ENCODE data around the gene KAZN. TPM values are rescaled to one million over a fixed set of nuclear protein-coding genes. Genes with fewer than 3 reads are reported as not detected.

Gene KAZN
- total RNA-seq, 1 donor from 2014 or later: 9.4 TPM

DNA sequence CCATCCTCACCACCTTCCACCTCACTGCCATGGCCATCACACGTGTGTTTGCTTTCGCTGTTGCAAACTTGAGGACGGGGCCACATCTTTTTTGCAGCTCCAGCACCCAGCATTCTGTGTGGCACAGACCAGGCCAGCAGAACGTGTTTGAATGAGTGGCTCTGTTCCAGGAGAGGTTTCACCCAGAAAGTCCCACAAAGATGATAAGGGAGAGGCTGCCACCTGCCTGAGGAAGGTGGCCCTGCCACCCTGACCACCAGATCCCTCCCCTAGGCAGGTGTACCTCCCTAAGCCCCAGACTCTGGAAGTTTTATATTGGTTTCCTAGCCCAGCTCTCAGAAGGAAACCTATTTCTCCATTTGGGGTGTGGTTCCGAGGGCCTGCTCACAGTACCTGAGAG is 252.1 kb downstream of the KAZN start:
- H3K36me3 Mint-ChIP-seq (ENCODE audit: low read depth, unreplicated experiment): peaks cover 4% of the 10 kb centered on the region
- H2AFZ ChIP-seq (ENCODE audit: low read depth, low read length): no peak overlapping the region
- H3K4me1 Mint-ChIP-seq (ENCODE audit: low read depth, unreplicated experiment): peaks cover 6% of the 10 kb centered on the region
- peaks cover 35% of the 10 kb centered on the region for H3K27me3 Mint-ChIP-seq (ENCODE audit: low read depth, unreplicated experiment)
- no peak overlapping the region for H3K27ac Mint-ChIP-seq (ENCODE audit: unreplicated experiment)
- no peak overlapping the region for H3K27ac ChIP-seq (ENCODE audit: low read depth, low read length)
- H3K9ac ChIP-seq (ENCODE audit: low read length): no peak overlapping the region
- FAIRE-seq: no peak
- H3K4me3 ChIP-seq (ENCODE audit: insufficient read depth, low read depth, low read length): no peak overlapping the region
- H4K20me1 ChIP-seq (ENCODE audit: insufficient read depth, low read length): no peaks in the 10 kb centered on the region
- H3K4me2 ChIP-seq (ENCODE audit: low read length): no peak overlapping the region
- H3K27me3 ChIP-seq (ENCODE audit: insufficient read depth, low read length): no peaks in the 10 kb centered on the region
- no peaks in the 10 kb centered on the region for H3K9me3 ChIP-seq (ENCODE audit: insufficient read depth, low read depth, low read length)
- no peak overlapping the region for H3K4me3 Mint-ChIP-seq (ENCODE audit: unreplicated experiment)
- no peaks in the 10 kb centered on the region for H3K9me3 Mint-ChIP-seq (ENCODE audit: unreplicated experiment)
- H3K79me2 ChIP-seq (ENCODE audit: insufficient read depth, low read length): no peaks in the 10 kb centered on the region
- no peak for TF ChIP-seq EZH2 (IDR thresholded peaks at IDR 0.05; ENCODE audit: insufficient read depth, low read length)
- TF ChIP-seq, protein P1, sequence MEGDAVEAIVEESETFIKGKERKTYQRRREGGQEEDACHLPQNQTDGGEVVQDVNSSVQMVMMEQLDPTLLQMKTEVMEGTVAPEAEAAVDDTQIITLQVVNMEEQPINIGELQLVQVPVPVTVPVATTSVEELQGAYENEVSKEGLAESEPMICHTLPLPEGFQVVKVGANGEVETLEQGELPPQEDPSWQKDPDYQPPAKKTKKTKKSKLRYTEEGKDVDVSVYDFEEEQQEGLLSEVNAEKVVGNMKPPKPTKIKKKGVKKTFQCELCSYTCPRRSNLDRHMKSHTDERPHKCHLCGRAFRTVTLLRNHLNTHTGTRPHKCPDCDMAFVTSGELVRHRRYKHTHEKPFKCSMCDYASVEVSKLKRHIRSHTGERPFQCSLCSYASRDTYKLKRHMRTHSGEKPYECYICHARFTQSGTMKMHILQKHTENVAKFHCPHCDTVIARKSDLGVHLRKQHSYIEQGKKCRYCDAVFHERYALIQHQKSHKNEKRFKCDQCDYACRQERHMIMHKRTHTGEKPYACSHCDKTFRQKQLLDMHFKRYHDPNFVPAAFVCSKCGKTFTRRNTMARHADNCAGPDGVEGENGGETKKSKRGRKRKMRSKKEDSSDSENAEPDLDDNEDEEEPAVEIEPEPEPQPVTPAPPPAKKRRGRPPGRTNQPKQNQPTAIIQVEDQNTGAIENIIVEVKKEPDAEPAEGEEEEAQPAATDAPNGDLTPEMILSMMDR (IDR thresholded peaks at IDR 0.05; ENCODE audit: insufficient read depth, low read depth, low read length): no peak
- no peak for DNase-seq (ENCODE audit: low read depth)
- no peaks in the 10 kb centered on the region for H3K4me1 ChIP-seq (ENCODE audit: insufficient read depth, low read length)
- H3K36me3 ChIP-seq (ENCODE audit: insufficient read depth, low read length): no peaks in the 10 kb centered on the region

DNA sequence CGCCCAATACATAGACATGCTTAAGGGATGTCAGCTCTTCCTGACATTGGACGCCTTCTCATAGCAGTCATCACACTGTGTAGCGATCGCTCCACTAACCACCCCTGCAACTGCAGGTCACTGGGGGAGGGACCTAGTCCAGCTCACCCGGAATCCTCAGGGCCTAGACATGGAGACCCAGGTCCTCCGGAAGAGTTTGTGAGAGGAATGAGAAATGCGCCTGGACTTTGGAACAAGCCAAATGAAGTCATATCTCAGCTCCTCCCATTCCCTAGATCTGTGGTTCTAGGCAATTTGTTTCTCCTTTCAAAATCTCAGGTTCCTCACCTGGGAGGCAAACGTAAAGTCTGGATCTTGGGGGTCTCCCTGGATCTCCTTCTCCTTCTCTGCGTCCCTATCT is 253.3 kb downstream of the KAZN start:
- Histone ChIP-seq H3K36me3 (ENCODE audit: insufficient read depth, low read length) (no peaks in the 10 kb centered on the region), H2AFZ (ENCODE audit: low read depth, low read length) (no peak overlapping the region), H3K9me3 (ENCODE audit: insufficient read depth, low read depth, low read length) (no peaks in the 10 kb centered on the region), H3K27me3 (ENCODE audit: insufficient read depth, low read length) (peaks cover 4% of the 10 kb centered on the region), H3K4me2 (ENCODE audit: low read length) (no peak overlapping the region), H3K4me1 (ENCODE audit: insufficient read depth, low read length) (no peaks in the 10 kb centered on the region), H3K9ac (ENCODE audit: low read length) (no peak overlapping the region), H3K79me2 (ENCODE audit: insufficient read depth, low read length) (no peaks in the 10 kb centered on the region), H4K20me1 (ENCODE audit: insufficient read depth, low read length) (no peaks in the 10 kb centered on the region), H3K4me3 (ENCODE audit: insufficient read depth, low read depth, low read length) (no peak overlapping the region), H3K27ac (ENCODE audit: low read depth, low read length) (no peak overlapping the region)
- Mint-ChIP-seq H3K27me3 (ENCODE audit: low read depth, unreplicated experiment) (peaks cover 42% of the 10 kb centered on the region), H3K4me3 (ENCODE audit: unreplicated experiment) (no peak overlapping the region), H3K4me1 (ENCODE audit: low read depth, unreplicated experiment) (peaks cover 6% of the 10 kb centered on the region), H3K27ac (ENCODE audit: unreplicated experiment) (no peak overlapping the region), H3K36me3 (ENCODE audit: low read depth, unreplicated experiment) (peaks cover 4% of the 10 kb centered on the region), H3K9me3 (ENCODE audit: unreplicated experiment) (no peaks in the 10 kb centered on the region)
- TF ChIP-seq, protein P1 (IDR thresholded peaks at IDR 0.05; ENCODE audit: insufficient read depth, low read depth, low read length): no peak
- TF ChIP-seq EZH2 (IDR thresholded peaks at IDR 0.05; ENCODE audit: insufficient read depth, low read length): no peak
- FAIRE-seq (no peak), DNase-seq (ENCODE audit: low read depth) (no peak)

DNA sequence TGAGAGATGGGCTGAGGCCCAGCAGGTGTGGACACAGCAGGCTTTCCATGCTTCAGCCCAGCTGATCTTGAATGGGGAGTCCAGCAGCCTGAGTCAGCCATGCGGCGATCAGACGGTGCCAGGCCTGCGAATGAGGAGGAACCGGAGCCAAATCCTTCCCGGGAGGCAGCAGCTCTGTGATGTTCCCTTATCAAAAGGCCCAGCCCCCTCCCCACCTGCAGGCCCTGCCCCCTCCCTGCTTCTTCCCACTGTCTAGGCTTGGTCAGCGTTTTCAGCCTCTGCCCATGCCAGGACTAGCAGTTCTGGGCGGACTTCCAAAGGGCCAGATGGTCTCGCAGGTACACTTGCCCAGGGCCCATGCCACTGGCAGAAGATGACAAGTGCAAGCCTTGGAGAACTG is 253.8 kb downstream of the KAZN start:
- FAIRE-seq: no peak
- no peak overlapping the region for H2AFZ ChIP-seq (ENCODE audit: low read depth, low read length)
- no peak overlapping the region for H3K4me3 ChIP-seq (ENCODE audit: insufficient read depth, low read depth, low read length)

More for the DNA sequence above, 253.8 kb downstream of the KAZN start:
- Histone ChIP-seq H4K20me1 (ENCODE audit: insufficient read depth, low read length) (no peaks in the 10 kb centered on the region), H3K36me3 (ENCODE audit: insufficient read depth, low read length) (no peaks in the 10 kb centered on the region), H3K4me2 (ENCODE audit: low read length) (no peak overlapping the region), H3K27me3 (ENCODE audit: insufficient read depth, low read length) (peaks cover 4% of the 10 kb centered on the region), H3K4me1 (ENCODE audit: insufficient read depth, low read length) (no peaks in the 10 kb centered on the region), H3K27ac (ENCODE audit: low read depth, low read length) (no peak overlapping the region), H3K9me3 (ENCODE audit: insufficient read depth, low read depth, low read length) (no peaks in the 10 kb centered on the region), H3K79me2 (ENCODE audit: insufficient read depth, low read length) (no peaks in the 10 kb centered on the region), H3K9ac (ENCODE audit: low read length) (no peak overlapping the region)
- DNase-seq (ENCODE audit: low read depth): no peak
- Mint-ChIP-seq H3K4me3 (ENCODE audit: unreplicated experiment) (no peak overlapping the region), H3K27ac (ENCODE audit: unreplicated experiment) (no peak overlapping the region), H3K27me3 (ENCODE audit: low read depth, unreplicated experiment) (peaks cover 38% of the 10 kb centered on the region), H3K36me3 (ENCODE audit: low read depth, unreplicated experiment) (peaks cover 4% of the 10 kb centered on the region), H3K9me3 (ENCODE audit: unreplicated experiment) (no peaks in the 10 kb centered on the region), H3K4me1 (ENCODE audit: low read depth, unreplicated experiment) (peaks cover 6% of the 10 kb centered on the region)
- TF ChIP-seq, protein P1 (IDR thresholded peaks at IDR 0.05; ENCODE audit: insufficient read depth, low read depth, low read length): no peak
- no peak for TF ChIP-seq EZH2 (IDR thresholded peaks at IDR 0.05; ENCODE audit: insufficient read depth, low read length)
